HG02943 (cell line): ENCODE measurements around the gene FIS1.
"Not testable (repeated sequence)": the region's sequence is repeated elsewhere in the genome, so short reads cannot be mapped to it uniquely, and the experiment has no call there.

Source experiments
- ATAC-seq: cut with Tn5 transposase; IDR thresholded peaks from one replicate; pipeline ENCODE4 v1.9.1; 2021; ENCODE audit warnings: mild to moderate bottlenecking, low read depth, moderate library complexity; ENCODE audit not compliant: unreplicated experiment

Gene FIS1

GRCh38 chr7:101258243-101258731 is 13.4 kb upstream of the FIS1 start:
- ATAC-seq: no peak

GRCh38 chr7:101255796-101256195 is 10.9 kb upstream of the FIS1 start:
- no peak for ATAC-seq

GRCh38 chr7:101253199-101253598 is 8.3 kb upstream of the FIS1 start:
- ATAC-seq: not testable (repeated sequence)

- peak; percentile 98 for ATAC-seq
Observed at GRCh38 chr7:101251871-101252659, 7.2 kb upstream of the FIS1 start.

GRCh38 chr7:101250324-101250723 is 5.4 kb upstream of the FIS1 start:
- ATAC-seq: no peak

- no peak for ATAC-seq
Observed at GRCh38 chr7:101248276-101248675, 3.4 kb upstream of the FIS1 start.

- no peak for ATAC-seq
Observed at GRCh38 chr7:101245147-101245668, 327 bp upstream of the FIS1 start.

- no peak for ATAC-seq
Observed at GRCh38 chr7:101243646-101244374, 1.1 kb downstream of the FIS1 start.

GRCh38 chr7:101241443-101242349 is 3.2 kb downstream of the FIS1 start:
- ATAC-seq: no peak

GRCh38 chr7:101241015-101241363 is 3.9 kb downstream of the FIS1 start:
- ATAC-seq: no peak

- no peak for ATAC-seq
Observed at GRCh38 chr7:101240226-101241014, 4.5 kb downstream of the FIS1 start.

GRCh38 chr7:101239951-101240220 is 5.0 kb downstream of the FIS1 start:
- ATAC-seq: no peak

GRCh38 chr7:101239191-101239950 is 5.5 kb downstream of the FIS1 start:
- no peak for ATAC-seq

GRCh38 chr7:101238226-101239182 is 6.4 kb downstream of the FIS1 start:
- ATAC-seq: no peak

- ATAC-seq: no peak
Observed at GRCh38 chr7:101237206-101238067, 7.4 kb downstream of the FIS1 start, which contains the start of gene CLDN15. Gene CLDN15 (minus strand): TSS chr7:101237802. CDS start chr7:101237581, 221 bp downstream.

- ATAC-seq: no peak
Observed at GRCh38 chr7:101236292-101236835, 8.5 kb downstream of the FIS1 start.

- no peak for ATAC-seq
Observed at GRCh38 chr7:101235522-101235921, 9.4 kb downstream of the FIS1 start.
